Heart left ventricle (tissue), 13 donors: ENCODE results near the gene IL1RN.

Experiments used
- POLR2A ChIP-seq, 2 donors: fragments of 450-650 bp; IDR thresholded peaks; one replicate each; pipeline ENCODE4 v1.6.1; 2017; ENCODE audit warnings: antibody characterized with exemption in 2 of 2, mild to moderate bottlenecking in 2 of 2, moderate library complexity in 2 of 2
- TF ChIP-seq, protein P1 (sequence below), 12 donors: fragments of 200-600 bp; sonication (generic) in 4 of 12; IDR thresholded peaks; one replicate each; pipeline versions ENCODE4 v1.5.0 to v1.8.0; 2018 to 2022; ENCODE audit warnings: antibody characterized with exemption in 12 of 12, mild to moderate bottlenecking in 5 of 12
- donor health status: ischemic (EF 13 %, LVEDD 7.1; RV severe dilation, severe dysfunction).
- donor health status: DM: no; HTN: yes; CAD: no.
- donor health status: DM: no; HTN: no; CAD: no.
- donor health status: ischemic (EF 25% LVEDD 6.9; RV normal size, moderate dysfunction).
- donor health status: ischemic (EF 25% LVEDD 5.7; RV mildly dilated, moderate dysfunction).
- donor health status: ischemic (EF 35%, LVEDD 5.7; RV mildly dilated, moderate dysfunction).
- donor health status: nonischemic (EF 11% LVEDD 7.7; RV severe dilation, severe dysfunction).
- donor health status: DM: yes; HTN: yes; CAD: no.
- donor health status: PGD.
- donor health status: ischemic (EF 29% LVEDD 5.4; RV normal size, mild dysfunction).
- donor health status: nonischemic (EF 23%, LVEDD 6.1; RV moderate dilation, normal function).

DNA sequence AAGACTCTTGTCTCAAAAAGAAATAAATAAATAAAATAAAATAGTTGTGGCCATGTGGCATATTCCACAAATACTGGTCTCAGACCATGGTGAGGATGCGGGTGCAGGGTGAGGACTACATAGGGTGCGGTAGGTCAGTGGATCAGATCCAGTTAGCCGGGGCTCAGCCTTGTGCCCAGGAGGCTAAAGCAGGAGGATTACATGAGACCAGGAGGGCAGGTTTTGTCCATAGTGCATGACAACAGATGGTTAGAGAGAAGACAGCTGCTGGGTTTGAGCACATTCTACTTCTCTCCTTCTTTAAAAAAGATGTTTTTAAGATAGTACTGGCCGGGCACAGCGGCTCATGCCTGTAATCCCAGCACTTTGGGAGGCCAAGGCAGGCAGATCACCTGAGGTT, 33.6 kb downstream of the IL1RN start:
- TF ChIP-seq, protein P1, sequence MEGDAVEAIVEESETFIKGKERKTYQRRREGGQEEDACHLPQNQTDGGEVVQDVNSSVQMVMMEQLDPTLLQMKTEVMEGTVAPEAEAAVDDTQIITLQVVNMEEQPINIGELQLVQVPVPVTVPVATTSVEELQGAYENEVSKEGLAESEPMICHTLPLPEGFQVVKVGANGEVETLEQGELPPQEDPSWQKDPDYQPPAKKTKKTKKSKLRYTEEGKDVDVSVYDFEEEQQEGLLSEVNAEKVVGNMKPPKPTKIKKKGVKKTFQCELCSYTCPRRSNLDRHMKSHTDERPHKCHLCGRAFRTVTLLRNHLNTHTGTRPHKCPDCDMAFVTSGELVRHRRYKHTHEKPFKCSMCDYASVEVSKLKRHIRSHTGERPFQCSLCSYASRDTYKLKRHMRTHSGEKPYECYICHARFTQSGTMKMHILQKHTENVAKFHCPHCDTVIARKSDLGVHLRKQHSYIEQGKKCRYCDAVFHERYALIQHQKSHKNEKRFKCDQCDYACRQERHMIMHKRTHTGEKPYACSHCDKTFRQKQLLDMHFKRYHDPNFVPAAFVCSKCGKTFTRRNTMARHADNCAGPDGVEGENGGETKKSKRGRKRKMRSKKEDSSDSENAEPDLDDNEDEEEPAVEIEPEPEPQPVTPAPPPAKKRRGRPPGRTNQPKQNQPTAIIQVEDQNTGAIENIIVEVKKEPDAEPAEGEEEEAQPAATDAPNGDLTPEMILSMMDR (IDR thresholded peaks at IDR 0.05) = no peak
- TF ChIP-seq POLR2A (IDR thresholded peaks at IDR 0.05) = no peak
